ENCODE measurements around the gene EXOC8.

- TF ChIP-seq TAF1 (IDR thresholded peaks at IDR 0.05; ENCODE audit: low read depth, low read length) (no peak), POLR2AphosphoS5 (IDR thresholded peaks at IDR 0.05; ENCODE audit: low read depth, low read length) (no peak), POLR2A (IDR thresholded peaks at IDR 0.05; ENCODE audit: low read depth, low read length) (no peak)
These were observed 13.0 kb downstream of the EXOC8 start for GRCh38 chr1:231324660-231325059.
